GM12865 (cell line): ENCODE measurements around the gene ARHGDIA.

Experiments used
- DNase-seq: peaks from one replicate; pipeline ENCODE4 v3.0.0; 2010; ENCODE audit warnings: low read depth
- H3K4me3 ChIP-seq: 2 replicates; pipeline ENCODE4 v1.5.1; 2011; ENCODE audit warnings: mild to moderate bottlenecking, low read depth, low read length, control low read depth
- CTCF ChIP-seq: IDR thresholded peaks from 2 replicates; pipeline ENCODE4 v1.5.1; 2011; ENCODE audit warnings: low read length, control low read depth, low read depth, inconsistent platforms; ENCODE audit not compliant: insufficient read depth; ENCODE audit errors: missing control alignments

Gene ARHGDIA

DNA sequence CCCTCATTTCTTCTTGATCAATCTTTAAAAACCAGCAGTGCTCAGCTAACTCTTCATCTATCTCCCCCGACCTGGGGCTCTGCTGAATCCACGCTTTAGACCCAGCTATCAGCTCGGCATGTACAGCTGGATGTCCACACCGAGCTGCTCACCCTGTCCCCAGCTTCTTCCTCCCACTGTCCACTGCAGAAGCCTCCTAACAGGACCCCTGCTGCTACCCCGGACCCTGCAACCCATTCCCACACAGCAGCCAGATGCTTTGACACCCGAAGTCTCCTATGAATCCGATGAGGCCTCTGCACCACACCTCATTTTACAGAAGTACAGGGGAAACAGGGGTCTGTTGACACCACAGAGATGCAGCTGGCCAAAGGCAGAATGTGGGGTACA lies 53.4 kb downstream of the ARHGDIA start:
- no peak for DNase-seq
- no peak overlapping the region for H3K4me3 ChIP-seq
- TF ChIP-seq CTCF: no peak
